ENCODE results near the gene ADRB1.
A peak's percentile ranks its signal among the peaks of the same experiment; 100 is the strongest.

The ADRB1 gene

DNA sequence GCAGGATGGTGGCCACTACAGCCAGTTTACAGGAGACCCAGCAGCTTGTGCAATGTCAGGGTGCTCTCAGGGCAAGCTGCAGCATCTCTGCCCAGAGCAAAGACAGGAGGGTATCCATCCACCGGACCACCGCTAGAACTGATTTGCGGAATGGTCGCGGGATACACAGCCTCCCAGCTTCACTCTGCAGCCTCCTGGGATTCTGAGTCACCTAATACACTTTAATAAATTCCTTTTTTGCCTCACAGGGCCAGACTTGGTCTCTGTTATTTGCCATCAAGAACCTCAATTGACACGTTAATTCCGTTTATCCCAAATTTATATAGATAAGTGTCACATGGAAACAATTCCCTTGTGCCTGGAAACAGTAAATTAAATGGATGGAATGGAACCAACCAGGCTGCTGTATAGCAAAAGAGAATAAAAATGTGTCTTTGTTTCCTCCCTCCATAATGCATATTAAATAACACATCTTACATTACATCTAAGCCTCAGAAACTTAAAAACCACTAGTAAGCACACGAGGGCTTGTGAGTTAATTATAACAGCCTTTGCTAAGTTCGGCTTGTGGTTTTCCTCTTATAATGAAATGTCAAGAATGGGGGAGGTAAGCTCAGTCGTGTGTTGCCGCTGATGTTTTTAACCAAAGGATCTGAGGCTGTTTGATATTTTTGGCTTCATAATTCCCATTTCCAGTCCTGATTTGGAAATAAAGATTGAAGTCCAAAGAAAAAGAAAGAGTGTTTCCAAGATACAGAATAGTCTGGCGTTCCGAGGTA, 52.1 kb downstream of the ADRB1 start:
- peak overlapping the region in 9 of 10 experiments; percentile 21 to 58 (median 33); a peak in 13 of 20 replicates for H3K4me3 ChIP-seq
- H3K27ac ChIP-seq, result peak overlapping the region in 9 of 11 experiments; percentile 58 to 91 (median 87); a peak in 19 of 22 replicates
- peak overlapping the region in 9 of 11 experiments; percentile 38 to 76 (median 71); a peak in 18 of 22 replicates for H3K9ac ChIP-seq
- peak overlapping the region; percentile 71 to 97 (median 87) for H3K4me2 ChIP-seq
- H3K9me3 ChIP-seq (replicated peaks in 1 of 11), result peaks cover 21 to 28% (median 26%) of the 10 kb centered on the region in 11 experiments
- no peak for TF ChIP-seq Cebpa-rat (IDR thresholded peaks at IDR 0.05)
- H4K20me1 ChIP-seq, result no peaks in the 10 kb centered on the region
- H3K36me3 ChIP-seq, result peaks cover 0 to 10% (median 0%) of the 10 kb centered on the region in 11 experiments; a peak in 3 of 22 replicates
- peaks cover 55 to 67% (median 66%) of the 10 kb centered on the region in 10 experiments for H3K4me1 ChIP-seq
- peaks cover 0 to 2% (median 0%) of the 10 kb centered on the region in 11 experiments; a peak in 2 of 22 replicates for H3K27me3 ChIP-seq

Measured in BLaER1 treated with 17β-estradiol and CSF1 and Interleukin-3, amounts not matched to agents 10 nM and 100 nM (cell line).